NOMO-1 treated with DMSO at 0.1 percent for 48 hours (cell line): Measurements from ENCODE around the gene ZNF429.
"Not testable (repeated sequence)": the region's sequence is repeated elsewhere in the genome, so short reads cannot be mapped to it uniquely, and the experiment has no call there.

ENCODE experiments used
- DNase-seq: peaks from one replicate; lab custom pipeline; 2025; ENCODE audit not compliant: unreplicated experiment; lab: John Stamatoyannopoulos, UW

ZNF429 gene

DNA sequence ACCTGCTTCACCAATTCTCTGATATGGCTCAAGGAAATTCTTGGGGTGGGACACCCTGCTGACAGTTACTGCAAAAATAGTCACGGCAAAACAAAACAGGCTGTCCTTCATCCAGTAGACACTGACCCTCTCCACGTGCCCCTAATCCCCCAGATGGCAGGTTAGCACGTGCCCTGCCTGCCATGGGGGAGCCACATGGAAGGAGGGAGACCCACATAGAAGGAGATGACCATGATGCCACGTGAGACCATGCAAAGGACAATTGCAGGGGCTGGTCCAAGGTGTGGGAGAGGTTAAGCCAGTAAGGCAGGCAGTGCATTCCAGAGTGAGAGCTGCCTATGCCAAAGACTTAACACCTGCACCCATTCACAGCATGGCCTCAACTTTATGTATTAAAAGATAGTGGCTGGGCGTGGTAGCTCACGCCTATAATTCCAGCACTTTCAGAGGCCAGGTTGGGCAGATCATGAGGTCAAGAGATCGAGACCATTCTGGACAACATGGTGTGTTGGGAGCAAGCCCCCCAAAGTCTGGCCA lies 82.7 kb downstream of the ZNF429 start:
- DNase-seq = no peak

DNA sequence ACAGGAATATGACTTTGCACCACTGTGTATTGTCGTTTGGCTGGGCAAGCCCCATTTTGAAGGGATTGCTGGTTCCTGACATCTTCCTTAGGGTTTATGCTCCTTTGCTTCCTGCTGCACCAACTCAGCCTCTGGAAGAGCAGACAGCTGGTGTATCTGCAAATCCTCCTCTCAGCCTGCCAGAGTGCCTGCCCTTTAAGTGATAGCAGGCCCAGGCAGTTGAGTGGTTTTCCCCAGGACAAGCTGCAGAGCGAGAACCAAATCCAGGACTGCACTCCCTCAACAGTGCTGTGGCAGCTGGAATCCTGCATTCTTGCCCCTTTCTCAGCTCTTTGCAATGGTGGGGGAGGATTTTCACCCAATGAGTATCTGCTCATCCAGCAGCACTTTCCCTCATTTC lies 85.5 kb downstream of the ZNF429 start:
- no peak for DNase-seq

DNA sequence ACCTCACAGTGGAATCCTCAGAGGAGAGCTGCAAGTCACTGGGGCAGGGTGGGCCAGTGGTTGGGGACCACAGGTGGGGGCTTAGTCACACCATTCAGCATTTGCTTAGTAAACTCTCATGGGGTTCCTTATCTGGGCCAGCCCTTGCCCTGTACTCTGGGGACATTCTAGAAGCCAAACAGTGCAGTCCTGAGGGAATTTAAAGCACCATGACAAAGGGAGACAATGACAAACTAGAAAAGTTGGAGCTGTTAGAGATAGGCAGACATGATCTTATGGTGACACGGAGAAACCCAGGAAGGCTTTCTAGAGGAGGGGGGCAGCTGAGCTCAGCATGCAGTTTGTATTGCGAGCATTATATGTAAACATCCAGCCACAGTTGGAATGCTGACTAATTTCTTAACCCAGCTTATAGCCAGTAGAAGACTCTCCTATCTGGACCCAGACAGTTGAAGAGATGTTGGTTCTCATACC lies 87.6 kb downstream of the ZNF429 start:
- no peak for DNase-seq

DNA sequence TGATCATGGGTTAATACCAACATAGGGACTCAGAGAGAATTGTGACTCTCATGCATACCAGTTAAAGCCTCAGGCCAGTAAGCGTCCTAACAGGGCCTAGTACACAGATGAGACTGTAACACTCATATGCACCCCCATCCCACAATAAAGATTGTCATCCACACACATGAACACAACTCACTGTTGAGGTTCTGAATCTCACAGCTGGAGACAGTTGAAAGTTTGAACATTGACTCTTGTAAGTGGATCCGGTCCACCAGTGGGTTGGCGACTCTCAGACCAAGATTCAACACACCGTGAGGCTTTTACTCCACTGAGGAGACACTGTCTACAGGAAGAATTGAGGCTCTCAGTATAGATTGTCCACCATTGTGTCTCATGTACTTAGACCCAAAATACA lies 88.1 kb downstream of the ZNF429 start:
- no peak for DNase-seq

DNA sequence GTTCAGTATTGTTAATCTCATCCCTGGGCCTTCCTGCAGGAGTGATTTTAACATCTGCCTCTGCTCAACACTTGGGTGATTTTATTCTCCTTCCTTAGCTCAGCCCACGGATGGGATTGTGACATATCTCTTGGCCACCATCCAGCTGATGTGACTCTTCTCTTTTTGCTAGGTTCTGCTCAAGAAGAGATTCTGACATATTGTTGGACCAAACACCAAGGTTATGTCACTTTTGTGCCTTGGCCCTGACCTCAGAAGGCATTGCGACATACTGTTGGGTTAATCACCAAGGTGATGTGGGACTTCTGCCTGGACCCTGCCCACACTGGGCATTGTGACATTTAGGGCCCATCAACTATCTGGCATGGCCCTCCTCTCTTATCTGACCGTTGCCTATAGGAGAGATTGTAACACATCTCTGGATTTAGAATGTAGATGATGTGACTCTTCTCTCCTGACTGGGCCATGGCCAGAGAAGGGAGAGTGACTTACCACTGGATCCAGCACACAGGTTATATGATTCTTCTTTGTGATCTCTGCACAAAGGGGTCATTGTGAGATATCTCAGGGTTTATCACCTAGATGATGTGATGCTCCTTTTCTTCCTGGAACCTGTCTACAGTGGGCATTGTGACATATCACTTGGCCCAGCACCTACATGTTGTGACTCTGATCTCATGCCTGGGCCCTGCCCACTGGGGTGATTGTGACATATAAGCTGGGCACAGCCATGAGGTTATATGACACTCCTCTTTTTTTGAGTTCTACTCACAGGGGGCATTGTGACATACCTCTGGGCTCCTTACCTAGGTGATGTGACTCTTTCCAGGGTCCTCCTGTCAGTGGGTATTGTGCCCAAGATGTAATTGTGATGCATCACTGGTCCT lies 88.8 kb downstream of the ZNF429 start:
- DNase-seq = peak; percentile 32

DNA sequence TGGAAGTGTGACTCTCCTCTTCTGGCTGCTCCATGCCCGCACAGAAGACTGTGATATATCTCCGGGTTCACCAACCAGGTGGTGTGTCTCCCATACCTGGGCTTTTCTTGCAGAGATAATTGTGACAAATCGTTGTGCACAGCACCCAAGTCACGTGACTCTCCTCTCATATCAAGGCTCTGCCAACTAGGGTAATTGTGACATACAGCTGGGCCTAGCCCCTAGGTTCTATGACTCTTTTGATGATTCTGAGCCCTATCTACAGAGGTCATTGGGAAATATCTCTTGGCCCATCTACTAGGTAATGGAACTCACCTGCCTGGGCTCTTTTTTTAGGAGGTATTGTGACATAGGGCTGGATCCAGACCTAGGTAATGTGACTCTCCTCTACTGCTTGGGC lies 89.8 kb downstream of the ZNF429 start:
- DNase-seq = no peak

DNA sequence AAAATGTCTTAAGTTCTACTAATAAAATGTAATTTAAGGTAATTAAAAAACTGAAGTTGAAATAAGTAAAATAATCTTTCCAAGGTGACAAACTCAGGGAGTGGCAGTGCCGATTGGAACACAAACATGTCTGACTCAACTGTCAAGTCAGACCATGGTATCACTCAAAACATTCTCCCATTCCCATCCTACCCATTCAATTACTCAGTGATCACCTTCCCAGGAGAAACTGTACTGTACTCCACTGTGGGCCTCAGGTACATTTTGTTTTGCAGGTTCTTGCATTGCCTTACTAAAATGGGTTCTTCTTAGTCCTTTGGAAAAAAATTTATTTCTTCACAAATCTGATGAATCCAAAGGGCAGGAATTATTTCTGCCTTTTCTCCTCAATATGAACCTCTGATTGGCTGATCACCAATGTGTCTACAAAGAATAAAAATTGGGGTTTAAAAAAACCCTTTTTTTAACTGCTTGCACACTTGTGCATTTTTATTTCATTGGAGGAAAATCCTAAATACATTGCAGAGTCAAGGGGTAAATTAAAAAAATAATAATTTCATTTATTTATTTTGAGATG lies 96.8 kb downstream of the ZNF429 start:
- no peak for DNase-seq

DNA sequence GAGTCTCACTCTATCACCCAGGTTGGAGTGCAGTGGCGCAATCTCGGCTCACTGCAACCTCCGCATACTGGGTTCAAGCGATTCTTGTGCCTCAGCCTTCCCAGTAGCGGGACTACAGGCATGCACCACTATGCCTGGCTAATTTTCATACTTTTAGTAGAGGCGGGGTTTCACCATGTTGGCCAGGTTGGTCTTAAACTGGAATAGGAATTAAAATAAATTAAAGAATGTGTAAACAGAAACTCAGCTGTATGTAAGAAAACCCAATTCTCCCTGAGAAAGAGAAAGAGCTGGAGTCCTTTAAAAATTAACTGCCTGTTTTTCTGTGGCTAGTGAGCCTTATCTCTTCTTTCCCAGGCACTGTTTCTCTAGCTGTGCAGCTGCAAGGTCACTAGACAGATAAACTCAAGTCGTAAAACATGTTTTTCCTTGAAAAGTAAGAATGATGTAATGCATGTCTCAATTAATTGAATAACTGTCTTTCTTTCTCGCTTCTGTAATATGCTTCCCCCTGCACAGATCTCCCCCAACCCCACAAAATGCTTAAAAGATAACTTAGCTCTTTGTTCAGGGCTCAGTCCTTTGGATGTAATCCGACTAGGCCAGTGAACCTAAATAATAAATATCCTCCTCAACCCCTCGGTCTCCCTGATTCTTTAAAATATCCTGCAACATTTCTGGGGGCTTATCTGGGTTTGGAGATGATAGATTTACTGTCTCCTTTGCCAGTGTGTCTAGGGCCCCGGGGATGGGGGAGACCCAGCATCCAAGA lies 97.4 kb downstream of the ZNF429 start:
- DNase-seq = not testable (repeated sequence)

DNA sequence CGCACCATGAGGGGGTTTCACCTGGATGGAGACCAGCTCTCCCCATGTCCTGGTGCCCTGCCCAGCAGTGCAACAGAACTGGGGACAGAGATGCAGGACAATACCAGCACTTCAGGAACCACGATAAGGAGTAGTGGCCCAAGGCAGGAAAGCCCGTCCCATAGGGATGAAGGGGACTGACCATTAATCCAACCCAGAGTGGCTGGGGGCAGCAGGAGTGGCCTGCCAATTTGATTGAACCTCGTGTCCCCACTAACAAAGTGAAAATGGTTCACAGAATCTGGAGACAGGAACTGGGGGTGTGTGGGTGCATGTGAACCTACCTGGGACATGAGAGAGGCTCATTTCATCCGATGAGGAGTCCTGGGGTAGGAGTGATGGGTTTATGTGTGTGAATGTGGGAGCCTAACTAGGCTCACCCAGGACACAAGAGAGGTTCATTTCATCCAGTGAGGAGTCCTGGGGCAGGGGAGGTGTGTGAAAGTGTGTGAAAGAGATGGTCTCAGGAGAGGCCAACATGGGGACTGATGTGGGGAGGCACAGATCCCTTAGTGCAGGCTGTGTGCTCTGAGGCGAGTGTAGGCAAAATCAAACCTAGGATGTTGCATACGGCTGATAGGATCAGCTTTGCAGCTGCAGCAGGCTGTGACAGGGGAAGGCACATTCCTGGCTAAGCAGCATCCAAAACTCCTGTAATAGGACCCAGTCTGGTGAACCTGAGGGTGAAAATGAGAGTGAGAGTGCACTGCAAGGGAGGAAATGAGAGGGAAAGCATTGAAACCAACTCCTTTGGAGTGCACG lies 98.2 kb downstream of the ZNF429 start:
- DNase-seq = no peak

DNA sequence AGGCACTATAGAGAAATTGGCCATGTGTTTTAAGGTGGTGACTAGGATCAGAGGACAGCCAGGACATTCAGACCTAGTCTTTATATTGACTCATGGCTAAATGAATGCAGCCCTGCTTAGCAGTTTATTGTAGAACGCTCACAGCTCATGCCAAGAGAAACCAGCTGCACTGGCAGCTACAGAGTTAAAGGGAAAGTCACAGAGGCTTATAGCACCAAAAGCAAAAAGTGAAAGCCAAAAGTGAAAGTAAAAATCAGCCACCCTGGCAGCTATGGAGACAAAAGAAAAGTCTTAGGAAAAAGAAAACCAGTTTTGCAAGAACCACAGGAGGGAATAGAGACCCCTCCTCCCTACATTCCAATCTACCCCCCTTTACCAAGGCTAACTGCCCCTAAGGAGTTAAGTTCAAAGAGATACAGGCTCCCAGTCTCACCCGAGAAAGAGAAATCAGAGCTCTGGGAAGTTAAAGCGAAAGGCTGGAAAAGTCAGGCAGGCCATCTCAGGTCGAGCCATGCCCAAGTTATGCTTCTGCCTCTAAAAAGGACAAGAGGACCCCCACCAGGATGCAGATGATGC lies 99.0 kb downstream of the ZNF429 start:
- DNase-seq = peak; percentile 11
